ENCODE measurements around the gene STAT4. TPM values are rescaled to one million over a fixed set of nuclear protein-coding genes. Genes with fewer than 3 reads are reported as not detected.
"Not testable (repeated sequence)": the region's sequence is repeated elsewhere in the genome, so short reads cannot be mapped to it uniquely, and the experiment has no call there.

STAT4 gene
- total RNA-seq, 1 donor: 163 TPM

DNA sequence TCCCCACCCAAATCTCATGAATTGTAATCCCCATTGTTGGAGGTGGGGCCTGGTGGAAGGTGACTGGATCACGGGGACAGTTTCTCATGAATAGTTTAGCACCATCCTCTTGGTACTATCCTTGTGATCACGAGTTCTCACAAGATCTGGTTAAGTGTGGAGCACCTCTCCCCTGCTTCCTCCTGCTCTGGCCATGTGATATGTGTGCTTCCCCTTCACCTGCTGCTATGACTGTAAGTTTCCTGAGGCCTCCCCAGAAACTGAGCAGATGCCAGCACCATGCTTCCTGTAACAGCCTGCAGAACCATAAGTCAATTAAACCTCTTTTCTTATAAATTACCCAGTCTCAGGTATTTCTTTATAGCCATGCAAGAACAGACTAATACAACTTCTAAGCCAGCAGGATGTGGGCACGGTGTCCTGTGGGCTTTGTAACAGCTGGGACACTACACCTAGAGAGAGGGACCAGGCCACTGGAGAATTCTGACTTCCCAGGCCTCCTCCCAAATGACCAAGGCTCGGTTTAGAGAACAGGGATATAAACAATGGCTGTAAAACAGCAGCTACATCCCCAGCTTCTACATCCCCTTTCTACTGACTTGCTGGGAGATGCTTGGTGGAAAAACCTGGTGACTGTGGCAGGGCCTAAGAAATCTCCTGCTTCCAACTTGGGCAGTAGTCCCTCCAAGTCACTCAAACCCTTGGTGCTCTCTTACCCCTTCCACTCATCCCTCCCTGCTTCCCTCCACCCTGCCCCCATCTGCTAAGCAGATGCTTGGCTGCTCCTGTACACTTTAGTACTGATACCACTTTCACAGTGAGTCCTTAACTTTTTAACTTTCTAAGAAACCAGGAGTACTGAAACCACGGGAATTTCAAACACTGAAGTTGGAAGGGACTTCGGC, 147.1 kb downstream of the STAT4 start:
- no peaks in the 10 kb centered on the region for H3K9me3 ChIP-seq (ENCODE audit: low read depth, low read length)
- no peaks in the 10 kb centered on the region for H3K27me3 ChIP-seq (ENCODE audit: insufficient read depth, low read length)
- peaks cover 17% of the 10 kb centered on the region for H3K4me1 ChIP-seq (ENCODE audit: insufficient read depth, low read length)
- no peak overlapping the region for H3K4me3 ChIP-seq (ENCODE audit: low read length)

DNA sequence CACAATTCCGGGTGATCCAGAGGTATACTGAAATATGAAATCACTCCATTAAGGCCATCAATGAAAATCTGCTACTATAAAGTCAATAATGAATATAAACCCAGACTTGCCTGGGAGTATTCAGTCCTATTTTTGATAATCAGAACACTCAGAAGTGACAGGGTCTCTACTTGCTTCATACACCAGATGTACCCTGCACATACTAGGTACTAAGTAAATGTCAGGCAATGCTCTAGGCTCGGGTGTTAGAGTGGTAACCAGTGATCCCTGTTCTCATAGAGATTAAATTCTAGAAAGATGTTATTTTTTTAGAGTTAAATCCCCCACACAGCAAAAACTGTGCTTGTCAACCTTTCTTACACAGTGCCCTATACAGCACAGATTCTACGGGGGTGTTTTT, 149.2 kb downstream of the STAT4 start:
- H3K9me3 ChIP-seq (ENCODE audit: low read depth, low read length): no peaks in the 10 kb centered on the region
- no peak overlapping the region for H3K4me3 ChIP-seq (ENCODE audit: low read length)
- peaks cover 17% of the 10 kb centered on the region for H3K4me1 ChIP-seq (ENCODE audit: insufficient read depth, low read length)
- no peaks in the 10 kb centered on the region for H3K27me3 ChIP-seq (ENCODE audit: insufficient read depth, low read length)

DNA sequence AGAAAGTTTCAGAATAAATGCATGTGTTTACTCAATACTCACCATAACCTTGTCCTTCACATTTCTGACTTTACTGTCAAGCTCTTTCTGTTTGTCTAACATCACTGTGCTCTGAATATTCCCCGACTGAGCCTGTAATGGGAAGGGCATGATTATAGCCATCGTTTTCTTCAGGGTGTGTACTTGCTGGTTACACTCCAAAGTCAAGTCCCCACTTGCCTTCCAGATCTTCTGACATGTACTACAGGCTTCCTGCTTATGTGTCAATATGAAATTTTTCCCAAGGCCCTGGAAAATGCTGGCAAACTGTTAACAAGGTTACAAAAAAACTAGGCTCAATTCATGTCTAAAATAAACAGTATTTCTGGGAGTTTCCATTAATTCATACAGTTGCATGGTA, 149.8 kb downstream of the STAT4 start:
- H3K9me3 ChIP-seq (ENCODE audit: low read depth, low read length): no peaks in the 10 kb centered on the region
- peaks cover 11% of the 10 kb centered on the region for H3K4me1 ChIP-seq (ENCODE audit: insufficient read depth, low read length)
- no peaks in the 10 kb centered on the region for H3K27me3 ChIP-seq (ENCODE audit: insufficient read depth, low read length)
- H3K4me3 ChIP-seq (ENCODE audit: low read length): no peak overlapping the region

DNA sequence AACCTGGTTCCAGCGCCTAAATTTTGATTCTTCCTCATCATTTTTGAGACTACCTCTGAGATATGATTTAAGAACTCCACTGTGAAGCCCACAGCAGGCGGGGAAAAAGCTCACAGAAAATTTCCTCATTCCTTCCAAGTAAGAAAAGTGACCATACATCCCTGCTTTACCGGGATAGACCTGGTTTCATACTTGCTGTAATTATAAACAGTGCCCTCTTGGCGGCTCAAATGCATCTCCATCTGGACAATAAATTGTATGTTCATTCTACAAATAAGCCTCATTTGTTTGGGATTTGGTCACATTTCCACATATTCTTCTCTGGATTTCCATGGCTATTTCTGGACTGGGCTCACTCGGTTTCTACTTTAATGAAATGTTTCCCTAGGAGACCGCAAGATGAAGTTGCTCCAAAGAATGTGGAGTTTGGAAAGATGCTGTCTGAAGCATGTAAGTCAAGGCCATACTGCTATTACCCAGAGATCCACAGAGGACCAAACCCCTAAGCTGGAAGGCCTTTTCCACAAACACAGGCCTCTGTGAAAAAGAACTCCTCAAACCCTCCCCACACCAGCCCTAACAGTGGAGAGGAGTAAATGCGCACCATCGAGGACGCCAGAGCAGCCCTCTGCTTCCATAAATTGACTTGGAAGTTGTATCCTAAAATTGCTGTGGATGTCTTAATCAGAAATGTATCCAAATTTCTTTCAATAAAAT, 150.7 kb downstream of the STAT4 start:
- Histone ChIP-seq H3K9me3 (ENCODE audit: low read depth, low read length) (no peaks in the 10 kb centered on the region), H3K4me3 (ENCODE audit: low read length) (no peak overlapping the region), H3K27me3 (ENCODE audit: insufficient read depth, low read length) (no peaks in the 10 kb centered on the region), H3K4me1 (ENCODE audit: insufficient read depth, low read length) (peaks cover 7% of the 10 kb centered on the region)

DNA sequence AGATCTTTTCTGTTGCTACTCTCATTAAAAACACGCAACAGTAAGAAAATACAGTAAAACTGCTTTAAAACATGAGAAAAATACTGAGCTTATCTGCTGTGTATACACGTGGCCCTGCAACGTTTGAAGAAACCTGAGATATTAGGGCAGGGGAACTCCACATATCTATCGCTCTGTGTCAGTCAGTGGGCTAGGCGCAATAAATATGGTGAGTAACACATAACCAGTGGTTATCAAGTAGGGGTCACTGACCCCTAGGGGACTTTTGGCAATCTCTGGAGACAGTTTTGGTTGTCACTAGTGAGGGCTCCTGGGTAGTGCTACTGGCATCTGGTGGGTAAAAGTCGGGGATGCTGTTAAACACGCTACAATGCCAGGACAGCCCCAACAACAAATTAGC, 151.7 kb downstream of the STAT4 start:
- H3K27me3 ChIP-seq (ENCODE audit: insufficient read depth, low read length): no peaks in the 10 kb centered on the region

DNA sequence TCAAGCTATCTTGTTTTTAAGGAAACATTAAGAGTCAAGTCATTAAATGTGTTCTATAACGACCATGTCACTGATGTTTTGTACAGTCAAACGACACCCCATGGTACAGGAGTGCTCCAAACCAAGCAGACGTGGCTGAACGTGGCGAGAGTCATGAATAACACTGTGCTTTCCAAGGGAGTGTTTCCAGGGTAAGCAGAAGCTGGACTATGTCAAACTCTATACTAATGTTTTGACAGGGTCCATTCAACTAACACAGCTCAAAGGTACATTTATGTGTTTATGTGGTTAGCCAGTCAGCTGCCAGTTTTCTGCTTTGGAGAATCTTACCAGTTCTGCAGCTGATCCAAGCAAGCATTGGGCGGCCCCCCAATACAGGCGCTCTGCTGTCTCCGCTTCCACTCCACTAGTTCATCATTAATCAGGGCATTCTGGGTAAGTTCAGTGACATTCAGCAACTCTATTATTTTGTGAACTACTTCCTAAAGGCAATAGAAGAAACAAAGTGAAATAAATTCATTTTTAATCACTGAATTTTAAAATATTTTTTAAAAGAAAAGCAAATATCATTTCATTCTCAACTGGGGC, 153.2 kb downstream of the STAT4 start:
- Histone ChIP-seq H3K9me3 (ENCODE audit: low read depth, low read length) (no peaks in the 10 kb centered on the region), H3K4me3 (ENCODE audit: low read length) (no peak overlapping the region), H3K4me1 (ENCODE audit: insufficient read depth, low read length) (peaks cover 7% of the 10 kb centered on the region), H3K27me3 (ENCODE audit: insufficient read depth, low read length) (no peaks in the 10 kb centered on the region)

More for the DNA sequence above, 151.7 kb downstream of the STAT4 start:
- H3K9me3 ChIP-seq (ENCODE audit: low read depth, low read length): no peaks in the 10 kb centered on the region
- peaks cover 7% of the 10 kb centered on the region for H3K4me1 ChIP-seq (ENCODE audit: insufficient read depth, low read length)
- no peak overlapping the region for H3K4me3 ChIP-seq (ENCODE audit: low read length)

DNA sequence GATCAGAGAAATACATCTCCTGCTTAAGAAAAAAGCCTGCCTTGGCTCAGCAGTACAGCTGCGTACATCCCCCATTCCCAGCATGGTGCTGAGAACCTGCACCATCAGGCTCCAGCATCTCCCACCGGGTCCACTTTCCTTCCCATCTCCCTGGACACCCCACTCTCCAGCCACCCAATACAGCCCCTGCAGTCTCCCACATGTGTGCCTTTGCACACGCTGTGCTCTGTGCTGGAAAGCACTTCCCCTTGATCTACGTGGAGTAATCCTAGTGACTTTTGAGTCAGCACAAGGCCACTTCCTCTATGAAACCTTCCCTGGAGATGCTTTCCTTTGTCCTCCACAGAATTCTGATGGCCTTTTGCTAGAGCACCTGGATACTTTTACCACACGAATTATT, 153.8 kb downstream of the STAT4 start:
- Histone ChIP-seq H3K27me3 (ENCODE audit: insufficient read depth, low read length) (no peaks in the 10 kb centered on the region), H3K9me3 (ENCODE audit: low read depth, low read length) (no peaks in the 10 kb centered on the region), H3K4me1 (ENCODE audit: insufficient read depth, low read length) (peaks cover 7% of the 10 kb centered on the region), H3K4me3 (ENCODE audit: low read length) (no peak overlapping the region)

DNA sequence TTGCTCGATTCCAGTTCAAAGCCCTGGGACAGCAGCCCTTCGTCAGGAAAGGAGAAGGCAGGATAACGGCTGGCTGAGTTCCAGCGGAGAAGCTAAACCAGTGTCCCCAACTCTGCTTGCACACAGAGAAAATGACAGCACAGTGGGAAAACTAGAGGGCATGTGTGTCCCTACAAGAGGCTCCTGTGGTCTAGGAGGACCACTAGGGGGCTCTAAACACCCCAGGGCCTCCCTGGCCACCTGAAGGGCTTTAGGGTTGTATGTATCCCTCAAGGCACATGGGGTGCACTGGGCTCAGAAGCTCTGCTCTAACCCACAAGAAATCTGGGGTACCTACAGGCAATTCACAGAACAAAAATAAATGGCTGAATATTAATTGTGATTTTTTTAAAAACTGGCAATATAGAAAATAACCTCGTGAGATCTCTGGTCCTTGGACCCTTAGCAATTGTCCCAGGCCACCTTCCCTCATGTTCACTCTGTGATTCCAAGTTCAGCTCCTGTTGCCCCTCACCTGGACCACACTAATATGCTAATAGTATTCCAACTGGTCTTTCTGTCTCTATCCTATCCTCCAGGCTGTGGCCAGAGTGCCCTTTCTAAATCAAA, 154.4 kb downstream of the STAT4 start:
- H3K4me1 ChIP-seq (ENCODE audit: insufficient read depth, low read length): peaks cover 7% of the 10 kb centered on the region
- no peak overlapping the region for H3K4me3 ChIP-seq (ENCODE audit: low read length)
- no peaks in the 10 kb centered on the region for H3K9me3 ChIP-seq (ENCODE audit: low read depth, low read length)
- no peaks in the 10 kb centered on the region for H3K27me3 ChIP-seq (ENCODE audit: insufficient read depth, low read length)

DNA sequence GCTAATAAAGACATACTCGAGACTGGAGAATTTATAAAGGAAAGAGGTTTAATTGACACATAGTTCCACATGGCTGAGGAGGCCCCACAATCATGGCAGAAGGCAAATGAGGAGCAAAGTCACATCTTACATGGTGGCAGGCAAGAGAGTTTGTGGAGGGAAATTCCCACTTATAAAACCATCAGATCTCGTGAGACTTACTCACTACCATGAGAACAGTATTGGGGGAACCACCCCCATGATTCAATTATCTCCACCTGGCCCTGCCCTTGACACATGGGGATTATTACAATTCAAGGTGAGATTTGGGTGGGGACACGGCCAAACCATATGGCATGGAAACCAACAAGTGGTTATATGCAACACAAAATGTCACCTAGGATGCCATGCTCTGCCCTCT, 155.5 kb downstream of the STAT4 start:
- not testable (repeated sequence) for H3K4me1 ChIP-seq (ENCODE audit: insufficient read depth, low read length); H3K4me3 ChIP-seq (ENCODE audit: low read length); H3K9me3 ChIP-seq (ENCODE audit: low read depth, low read length); H3K27me3 ChIP-seq (ENCODE audit: insufficient read depth, low read length)

DNA sequence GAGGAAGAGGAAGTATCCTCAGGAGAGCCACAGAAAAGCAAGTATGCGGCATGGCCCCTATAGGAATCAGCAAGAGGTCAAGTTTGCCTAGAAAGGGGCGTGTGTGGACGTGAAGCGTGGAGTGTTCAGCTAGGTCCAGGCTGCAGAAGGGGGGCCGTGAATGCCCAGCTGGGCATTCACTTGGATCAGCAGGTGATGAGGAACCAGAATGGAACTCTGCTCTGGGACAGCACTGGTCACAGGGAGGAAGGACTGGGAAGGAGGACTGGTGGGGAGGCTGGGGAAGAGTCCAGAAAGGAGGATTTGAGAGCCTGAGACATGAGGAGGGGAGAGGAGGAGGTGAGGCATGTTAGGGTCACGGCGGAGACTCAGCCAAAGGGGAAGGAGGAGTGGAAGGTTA, 156.6 kb downstream of the STAT4 start:
- Histone ChIP-seq H3K9me3 (ENCODE audit: low read depth, low read length) (no peaks in the 10 kb centered on the region), H3K4me1 (ENCODE audit: insufficient read depth, low read length) (peaks cover 7% of the 10 kb centered on the region), H3K4me3 (ENCODE audit: low read length) (no peak overlapping the region), H3K27me3 (ENCODE audit: insufficient read depth, low read length) (no peaks in the 10 kb centered on the region)

DNA sequence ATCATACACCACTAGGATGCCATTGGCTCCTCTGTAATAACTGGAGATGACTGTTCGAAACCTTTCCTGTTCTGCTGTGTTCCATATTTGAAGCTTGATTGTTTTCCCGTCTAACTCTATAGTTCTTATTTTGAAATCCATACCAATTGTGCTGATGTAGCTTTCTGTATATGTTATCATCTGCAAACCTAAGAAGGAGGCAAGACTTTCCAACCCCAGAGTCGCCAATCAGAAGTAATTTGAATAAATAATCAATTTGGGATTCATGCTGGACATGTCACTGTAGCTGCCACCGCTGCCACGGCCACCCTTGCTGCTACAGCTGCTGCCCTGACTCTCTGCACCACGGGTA, 157.5 kb downstream of the STAT4 start:
- H3K27me3 ChIP-seq (ENCODE audit: insufficient read depth, low read length): no peaks in the 10 kb centered on the region
- H3K4me3 ChIP-seq (ENCODE audit: low read length): no peak overlapping the region
- H3K9me3 ChIP-seq (ENCODE audit: low read depth, low read length): no peaks in the 10 kb centered on the region
- H3K4me1 ChIP-seq (ENCODE audit: insufficient read depth, low read length): peaks cover 7% of the 10 kb centered on the region

DNA sequence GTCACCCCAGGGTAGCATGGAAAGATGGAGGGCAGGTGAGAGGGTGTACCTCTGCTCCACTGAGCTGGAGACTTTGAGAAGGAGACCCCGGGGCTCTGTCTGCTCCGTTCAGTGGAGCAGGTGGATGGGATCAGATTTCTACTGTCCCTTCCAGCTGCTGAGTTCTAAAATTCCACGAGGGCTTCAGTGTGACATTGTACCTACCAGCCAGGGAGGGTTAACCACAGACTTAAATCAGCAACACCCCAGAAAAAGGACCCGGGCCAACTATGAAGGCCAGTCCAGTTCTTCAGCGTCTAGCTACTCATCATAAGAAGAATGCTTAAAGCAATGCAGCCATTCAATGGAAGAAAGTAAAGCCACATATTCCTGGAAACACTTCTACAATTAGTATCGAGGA, 160.7 kb downstream of the STAT4 start:
- H3K4me3 ChIP-seq (ENCODE audit: low read length): no peak overlapping the region
- H3K4me1 ChIP-seq (ENCODE audit: insufficient read depth, low read length): peaks cover 3% of the 10 kb centered on the region
- no peaks in the 10 kb centered on the region for H3K9me3 ChIP-seq (ENCODE audit: low read depth, low read length)
- H3K27me3 ChIP-seq (ENCODE audit: insufficient read depth, low read length): no peaks in the 10 kb centered on the region

DNA sequence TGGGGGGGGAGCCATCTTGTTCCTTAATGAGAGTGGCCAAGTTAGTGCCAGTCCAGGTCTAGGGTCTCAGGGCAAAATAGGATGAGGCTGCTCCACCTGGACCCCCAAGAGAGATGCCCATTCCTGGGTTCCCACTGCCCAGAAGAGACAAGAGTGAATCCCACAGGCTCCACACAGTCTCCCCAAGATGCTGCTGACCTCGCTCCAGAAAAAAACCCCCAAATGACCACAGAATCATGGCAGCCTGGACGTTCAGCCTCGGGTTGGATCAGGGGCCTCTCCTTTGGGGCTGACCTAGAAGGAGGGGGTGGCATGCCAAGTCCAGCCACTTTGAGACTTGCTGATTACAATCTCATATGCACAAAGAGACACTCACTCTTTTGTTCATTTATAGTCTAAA, 161.9 kb downstream of the STAT4 start:
- H3K4me3 ChIP-seq (ENCODE audit: low read length): no peak overlapping the region
- no peaks in the 10 kb centered on the region for H3K9me3 ChIP-seq (ENCODE audit: low read depth, low read length)
- peaks cover 3% of the 10 kb centered on the region for H3K4me1 ChIP-seq (ENCODE audit: insufficient read depth, low read length)
- no peaks in the 10 kb centered on the region for H3K27me3 ChIP-seq (ENCODE audit: insufficient read depth, low read length)

DNA sequence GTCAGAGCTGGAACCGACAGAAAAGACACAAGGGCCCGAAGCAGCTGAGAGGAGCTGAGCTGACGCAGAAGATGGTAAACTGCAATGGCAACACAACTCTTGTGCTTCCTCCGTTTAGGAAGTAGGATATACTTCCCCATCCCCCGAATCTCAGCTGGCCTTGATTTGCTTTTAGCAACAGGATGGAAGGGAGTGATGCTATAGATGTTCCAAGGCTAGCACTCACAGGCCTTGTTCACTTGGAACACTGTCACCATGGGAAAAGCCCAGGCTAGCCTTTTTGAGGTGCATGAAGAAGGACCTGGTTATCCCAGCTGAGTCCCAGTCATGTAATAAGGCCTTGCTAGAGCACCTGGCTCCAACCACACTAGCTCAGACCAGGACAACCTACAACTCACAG, 162.9 kb downstream of the STAT4 start:
- peaks cover 3% of the 10 kb centered on the region for H3K4me1 ChIP-seq (ENCODE audit: insufficient read depth, low read length)
- H3K4me3 ChIP-seq (ENCODE audit: low read length): no peak overlapping the region
- H3K27me3 ChIP-seq (ENCODE audit: insufficient read depth, low read length): no peaks in the 10 kb centered on the region
- H3K9me3 ChIP-seq (ENCODE audit: low read depth, low read length): no peaks in the 10 kb centered on the region

DNA sequence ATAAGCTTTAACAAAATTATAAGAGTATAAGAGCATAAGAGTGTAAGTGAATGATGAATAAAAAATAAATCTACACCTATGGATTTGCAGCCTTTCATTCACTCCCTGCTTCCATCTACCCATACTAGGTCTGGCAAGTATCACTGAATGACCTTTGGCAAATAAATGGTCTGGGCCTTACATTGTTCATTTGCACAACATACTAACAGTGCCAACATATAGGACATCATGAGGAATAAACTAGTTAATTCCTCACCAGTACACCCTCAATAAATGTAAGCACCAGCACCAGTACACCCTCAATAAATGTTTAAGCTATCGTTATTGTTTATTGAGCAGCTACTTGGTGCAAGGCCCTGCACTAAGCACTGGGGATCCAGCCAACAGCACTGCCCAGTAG, 163.7 kb downstream of the STAT4 start:
- H3K4me1 ChIP-seq (ENCODE audit: insufficient read depth, low read length): peaks cover 3% of the 10 kb centered on the region

More for the DNA sequence above, 163.7 kb downstream of the STAT4 start:
- Histone ChIP-seq H3K4me3 (ENCODE audit: low read length) (no peak overlapping the region), H3K9me3 (ENCODE audit: low read depth, low read length) (no peaks in the 10 kb centered on the region), H3K27me3 (ENCODE audit: insufficient read depth, low read length) (no peaks in the 10 kb centered on the region)

All from mononuclear cell (primary cell).